ENCODE data around the gene PYCARD.

GRCh38 chr16:31250782-31251384, 48.3 kb upstream of the PYCARD start:
- TF ChIP-seq CTCF (IDR thresholded peaks at IDR 0.05) (no peak), POLR2A (IDR thresholded peaks at IDR 0.05) (no peak), EP300 (IDR thresholded peaks at IDR 0.05) (no peak)

Data from tibial nerve (tissue), 4 donors.